Activated CD4-positive, alpha-beta T cell treated with anti-CD3 and anti-CD28 coated beads, Interleukin-2, amount 50 U/mL, for 1 hour (primary cell): ENCODE results near the gene ADIG.

ENCODE experiments used
- DNase-seq: peaks from one replicate; pipeline ENCODE4 v3.0.0-alpha.2; 2020

Gene ADIG

GRCh38 chr20:38604873-38605303 lies 23.9 kb downstream of the ADIG start:
- no peak for DNase-seq

GRCh38 chr20:38607351-38607750 lies 26.4 kb downstream of the ADIG start:
- no peak for DNase-seq

- no peak for DNase-seq
Measured at GRCh38 chr20:38608188-38608587, 27.2 kb downstream of the ADIG start.

DNA sequence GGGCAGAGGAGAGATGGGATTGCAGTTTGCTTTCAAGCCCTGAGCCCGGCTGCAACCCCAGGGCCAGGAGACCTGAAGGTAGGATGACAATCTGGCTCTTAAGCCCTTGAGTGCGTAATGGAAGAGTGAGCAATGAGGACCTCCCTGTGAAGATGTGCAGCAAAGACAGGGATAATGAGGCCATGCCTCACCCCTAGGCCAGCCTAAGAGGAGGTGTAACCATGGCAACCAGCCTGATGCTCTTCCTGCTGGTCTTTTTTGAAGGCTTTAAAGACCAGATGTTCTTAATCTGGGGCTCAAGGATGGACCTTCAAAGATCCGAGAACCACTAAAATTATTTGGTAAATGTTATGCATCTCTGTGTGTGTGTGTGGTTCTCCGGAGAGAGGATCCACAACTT lies 28.8 kb downstream of the ADIG start:
- DNase-seq, result no peak

DNA sequence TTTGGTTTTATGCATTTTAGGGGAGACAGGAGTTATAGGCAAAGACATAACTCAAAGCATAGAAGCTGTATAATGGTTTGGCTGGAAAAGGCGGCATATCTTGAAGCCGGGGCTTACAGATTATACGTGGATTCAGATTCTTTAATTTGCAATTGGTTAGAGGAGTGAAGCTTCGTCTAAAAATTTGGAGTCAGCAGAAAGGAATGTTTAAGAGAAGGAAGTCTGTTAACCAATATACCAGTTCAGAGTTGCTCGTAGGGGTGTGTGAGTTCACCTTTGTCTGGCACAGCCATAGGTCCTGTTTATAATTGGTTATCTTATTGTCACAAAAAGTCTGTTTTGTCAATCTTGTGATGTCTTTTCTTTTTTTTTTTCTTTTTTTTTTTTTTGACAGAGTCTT lies 29.5 kb downstream of the ADIG start:
- DNase-seq, result no peak

GRCh38 chr20:38612751-38613515 lies 31.9 kb downstream of the ADIG start:
- no peak for DNase-seq

DNA sequence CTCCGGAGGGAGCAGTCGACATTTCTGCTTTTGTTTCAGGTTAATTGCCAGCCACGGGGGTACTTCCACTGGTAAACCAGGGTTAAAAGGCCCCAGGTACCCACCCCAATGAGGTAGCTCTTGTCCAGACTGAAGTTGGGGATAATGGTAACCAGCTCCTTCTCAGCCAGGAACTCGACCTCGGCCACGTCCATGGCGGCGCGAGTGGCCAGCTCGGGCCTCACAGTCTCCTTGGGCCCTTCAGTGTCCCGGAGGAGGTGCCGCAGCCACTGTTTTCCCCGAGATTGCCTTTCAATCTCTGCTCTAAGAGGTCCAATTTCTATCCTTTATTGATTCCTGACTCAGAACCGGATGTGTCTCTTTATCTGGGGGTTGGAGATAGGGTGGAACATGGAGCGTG lies 34.3 kb downstream of the ADIG start:
- DNase-seq, result no peak

GRCh38 chr20:38616457-38616856 lies 35.5 kb downstream of the ADIG start:
- no peak for DNase-seq

GRCh38 chr20:38617011-38617829 lies 36.2 kb downstream of the ADIG start:
- no peak for DNase-seq

DNA sequence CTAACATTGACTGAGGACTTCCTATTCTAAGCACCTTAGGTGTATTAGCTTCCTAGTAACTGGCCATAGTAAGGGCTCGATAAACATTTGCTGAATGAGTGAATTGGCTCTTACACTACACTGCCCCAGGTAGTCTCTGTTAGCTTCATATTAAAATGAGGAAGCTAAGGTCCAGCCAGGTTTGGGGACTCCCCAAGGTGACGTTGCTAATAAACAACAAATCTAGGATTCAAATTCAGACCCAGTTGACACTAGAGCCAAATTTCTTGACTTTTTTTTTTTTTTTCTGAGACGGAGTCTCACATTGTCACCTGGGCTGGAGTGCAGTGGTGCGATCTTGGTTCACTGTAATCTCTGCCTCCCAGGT lies 36.8 kb downstream of the ADIG start:
- DNase-seq, result no peak

- DNase-seq, result no peak
Measured at GRCh38 chr20:38620441-38620840, 39.4 kb downstream of the ADIG start.

- no peak for DNase-seq
Measured at GRCh38 chr20:38623061-38623460, 42.1 kb downstream of the ADIG start.

DNA sequence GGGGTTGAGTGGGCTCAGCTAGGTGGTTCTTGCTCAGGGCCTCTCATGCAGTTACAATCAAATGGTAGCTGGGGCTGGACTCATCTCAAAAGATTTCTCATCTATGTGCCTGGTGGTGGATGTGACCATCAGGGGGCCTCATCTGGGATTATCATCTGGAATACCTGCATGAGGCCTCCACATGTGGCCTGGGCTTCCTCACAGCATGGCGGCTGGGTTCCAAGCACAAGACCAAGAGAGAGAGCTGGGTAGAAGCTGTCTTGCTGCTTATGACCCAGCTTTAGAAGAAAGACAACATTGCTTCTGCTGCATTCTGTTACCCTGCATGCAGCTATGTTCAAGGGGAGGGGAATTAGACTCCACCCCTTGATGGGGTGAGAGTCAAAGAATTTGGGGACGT lies 43.1 kb downstream of the ADIG start:
- DNase-seq, result no peak

DNA sequence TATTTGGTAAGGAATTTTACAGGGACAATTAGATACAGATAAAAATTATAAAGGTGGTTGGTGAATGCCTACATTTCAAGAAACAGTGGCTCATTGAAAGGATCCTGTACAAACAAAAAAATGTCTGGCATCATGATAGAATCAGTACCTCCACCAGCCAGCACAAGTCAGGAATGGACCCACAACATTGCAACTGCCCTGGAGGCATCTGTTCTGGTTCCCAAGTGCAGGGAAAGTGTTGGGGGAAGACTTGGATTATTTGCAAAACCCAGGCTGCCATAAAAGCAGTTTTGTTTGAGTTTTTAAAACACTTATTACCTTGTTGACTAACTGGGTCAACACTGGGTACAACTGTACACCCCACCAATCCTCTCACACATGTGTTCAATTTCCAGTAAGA lies 44.9 kb downstream of the ADIG start:
- no peak for DNase-seq

DNA sequence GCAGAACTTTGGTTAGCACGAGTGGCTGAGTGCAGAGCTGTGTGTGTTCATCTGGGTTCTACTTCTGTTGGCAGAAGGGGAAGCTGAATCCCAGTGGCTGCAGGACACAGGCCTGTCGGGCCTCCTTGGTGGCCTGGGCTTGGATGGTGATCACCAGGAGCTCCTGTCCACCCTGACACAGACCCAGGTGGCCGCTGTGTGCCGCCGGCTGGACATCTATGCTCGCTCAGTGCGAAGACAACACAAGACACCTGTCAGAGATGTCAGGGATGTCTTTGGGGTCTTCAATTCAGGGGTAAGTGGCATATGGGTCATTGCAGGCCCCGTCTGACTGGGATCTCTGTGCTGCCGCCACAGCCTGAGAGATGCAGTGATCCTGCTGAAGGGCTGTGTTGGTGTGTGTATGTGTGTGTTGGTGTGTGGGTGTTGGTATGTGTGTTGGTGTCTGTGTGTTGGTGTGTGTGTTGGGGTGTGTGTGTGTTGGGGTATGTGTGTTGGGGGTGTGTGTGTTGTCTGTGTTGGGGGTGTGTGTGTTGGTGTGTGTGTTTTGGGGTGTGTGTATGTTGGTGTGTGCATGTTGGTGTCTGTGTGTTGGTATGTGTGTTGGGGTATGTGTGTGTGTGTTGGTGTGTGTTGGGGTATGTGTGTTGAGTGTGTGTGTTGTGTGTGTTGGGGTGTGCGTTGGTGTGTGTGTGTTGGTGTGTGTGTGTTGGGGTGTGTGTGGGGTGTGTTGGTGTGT lies 46.1 kb downstream of the ADIG start:
- DNase-seq, result no peak

DNA sequence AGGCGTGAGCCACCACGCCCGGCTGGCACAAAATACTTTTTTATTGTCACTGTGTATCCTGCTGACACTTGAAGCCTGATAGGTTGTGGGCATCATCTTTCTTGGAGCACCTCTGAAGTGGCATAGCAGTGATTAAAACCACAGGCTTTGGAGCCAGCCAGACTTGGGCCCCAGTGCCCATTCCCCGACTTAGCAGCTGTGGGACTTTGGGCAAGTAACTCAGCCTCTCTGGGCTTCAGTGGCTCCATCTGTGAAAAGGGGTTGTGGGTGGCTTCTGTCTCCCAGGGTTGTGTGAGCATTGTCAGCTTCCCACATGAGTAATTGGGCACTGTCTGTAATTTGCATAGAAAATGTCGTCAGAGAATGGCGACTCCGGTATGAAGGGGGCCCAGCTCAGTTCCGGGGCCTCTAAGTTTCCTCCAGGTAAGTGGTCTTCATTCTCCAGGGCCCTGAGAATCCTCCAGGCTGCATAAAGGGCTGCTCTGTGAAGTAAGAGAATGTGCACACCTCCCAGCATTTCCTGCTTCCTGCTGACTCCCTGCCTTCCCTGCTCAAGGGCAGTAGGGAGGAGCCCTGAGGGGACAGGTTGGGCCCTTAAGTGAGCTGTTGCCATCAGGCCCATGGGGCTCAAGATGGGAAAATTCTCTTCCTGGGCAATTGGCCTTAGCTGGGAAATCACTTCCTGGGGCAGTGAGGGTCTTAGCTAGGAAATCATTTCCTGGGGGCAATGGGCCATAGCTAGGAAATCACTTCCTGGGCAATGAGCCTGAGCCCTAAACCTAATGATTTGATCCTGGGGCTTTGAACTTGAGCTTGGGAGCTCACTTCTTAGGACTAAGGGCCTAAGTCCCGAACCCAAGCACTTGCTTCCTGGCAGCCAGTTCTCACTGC lies 47.8 kb downstream of the ADIG start:
- no peak for DNase-seq

DNA sequence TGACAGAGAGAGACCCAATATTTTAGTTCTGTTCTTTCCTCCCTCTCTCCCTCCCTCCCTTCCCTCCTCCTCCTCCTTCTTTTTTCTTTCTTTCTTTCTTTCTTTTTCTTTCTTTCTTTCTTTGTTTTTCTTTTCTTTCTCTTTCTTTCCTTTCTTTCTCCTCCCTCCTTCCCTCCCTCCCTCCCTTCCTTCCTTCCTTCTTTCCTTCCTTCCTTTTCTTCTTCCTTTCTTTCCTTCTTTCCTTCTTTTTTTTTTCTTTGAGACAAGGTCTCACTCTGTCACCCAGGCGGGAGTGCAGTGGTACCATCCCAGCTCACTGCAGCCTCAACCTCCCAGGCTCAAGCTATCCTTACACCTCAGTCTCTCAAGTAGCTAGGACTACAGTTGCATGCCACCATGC lies 49.0 kb downstream of the ADIG start:
- no peak for DNase-seq

GRCh38 chr20:38630727-38631126 lies 49.7 kb downstream of the ADIG start:
- no peak for DNase-seq

- DNase-seq, result no peak
Measured at GRCh38 chr20:38631155-38632022, 50.4 kb downstream of the ADIG start.

- DNase-seq, result peak; percentile 50
Measured at GRCh38 chr20:38633577-38634093, 52.6 kb downstream of the ADIG start.

- DNase-seq, result no peak
Measured at GRCh38 chr20:38635721-38636288, 54.8 kb downstream of the ADIG start.
